Ovary (tissue), 9 donors: ENCODE measurements around the gene TBC1D16. TPM values are rescaled to one million over a fixed set of nuclear protein-coding genes. Genes with fewer than 3 reads are reported as not detected.

Experiments used
- DNase-seq, 5 donors: peaks; one replicate each; pipeline ENCODE4 v3.0.0-alpha.2; 2019 to 2020
- H3K27ac ChIP-seq, 2 donors: fragments of 200-600 bp; one replicate each; pipeline versions ENCODE4 v1.5.1 to v1.8.0; 2019 to 2022
- H3K27me3 ChIP-seq: fragments of 200-600 bp; one replicate; pipeline ENCODE4 v1.8.0; 2022
- H3K36me3 ChIP-seq: fragments of 200-600 bp; sonication (generic); one replicate; pipeline ENCODE4 v1.5.1; 2019
- H3K4me1 ChIP-seq: one replicate; pipeline ENCODE4 v1.8.1; 2013; ENCODE audit warnings: mild to moderate bottlenecking, moderate library complexity; ENCODE audit not compliant: insufficient read depth
- H3K4me3 ChIP-seq: fragments of 200-600 bp; sonication (generic); one replicate; pipeline ENCODE4 v1.5.1; 2017
- H3K9me3 ChIP-seq, 2 donors: fragments of 200-600 bp in 1 of 2; sonication (generic) in 1 of 2; one replicate each; pipeline versions ENCODE4 v1.5.1 to v1.8.1; 2013 to 2019; ENCODE audit warnings: mild to moderate bottlenecking in 1 of 2, moderate library complexity in 1 of 2
- CTCF ChIP-seq, 3 donors: fragments of 450-650 bp in 2 of 3; fragments of 200-600 bp in 1 of 3; IDR thresholded peaks; one replicate each; pipeline versions ENCODE4 v1.5.1 to v1.8.0; 2016 to 2022; ENCODE audit warnings: antibody characterized with exemption in 3 of 3, mild to moderate bottlenecking in 1 of 3
- EP300 ChIP-seq: sonication (generic); formaldehyde crosslinking; IDR thresholded peaks from one replicate; pipeline ENCODE4 v1.6.1; 2017; ENCODE audit warnings: antibody characterized with exemption
- POLR2A ChIP-seq: fragments of 450-650 bp; IDR thresholded peaks from one replicate; pipeline ENCODE4 v1.6.1; 2017; ENCODE audit warnings: antibody characterized with exemption, mild to moderate bottlenecking, moderate library complexity
- WGBS, 3 donors: extraction: QIAGEN DNeasy Blood & Tissue Kit in 1 of 3; methylation state at CpG; one replicate each; pipeline versions ENCODE4 v1.1.5 to v1.1.7; 2013 to 2017; 5-methylcytosine and 5-hydroxymethylcytosine counted together
- intact Hi-C, 4 donors: fragments of 100-400 bp; cut with DNase I; formaldehyde crosslinking; loops; one replicate each; pipeline versions ENCODE4 v1.11.0 to v1.15.1; 2022 to 2023
- polyA plus RNA-seq, 2 donors: library from polyadenylated mRNA; stranded (reverse); fragments of 200-250 nt in 1 of 2; fragments of 350-450 nt in 1 of 2; fragmentation: Illumina TruSeq in 1 of 2; extraction: RNeasy Lipid Tissue Mini Kit (QIAGEN cat#74804) in 1 of 2; gene quantifications; one replicate each; pipeline ENCODE4 v1.2.3, GENCODE V29; 2013 to 2014
- total RNA-seq, 7 donors: library from RNA; depleted of rRNA in 2 of 7; stranded (reverse); fragments of >200 nt in 2 of 7; fragmentation: NEBNext Ultra II Directional in 3 of 7; extraction: Animal tissue kit (Norgen Biotek cat#: 25700) in 3 of 7; gene quantifications; one replicate each; pipeline versions ENCODE4 v1.1.0 to v1.2.4, GENCODE V29; 2016 to 2023
- donor health status: DM: no; HTN: no; CAD: no; lungs with moderate emphysema.
- donor health status: DM: no; HTN: no; CAD: no.
- donor health status: Bipolar disorder and iron deficiency.
- donor health status: DM: yes; HTN: yes; CAD: no.
- donor health status: DM: no; HTN: no; CAD: no.
- donor health status: DM: yes; HTN: yes; CAD: no.

TBC1D16 gene
- total and polyA plus RNA-seq, 9 donors = 9.3 to 40.5 (median 27.1) TPM

- Histone ChIP-seq H3K27ac (no peak overlapping the region), H3K36me3 (no peaks in the 10 kb centered on the region), H3K4me3 (no peak overlapping the region), H3K4me1 (peaks cover 9% of the 10 kb centered on the region), H3K27me3 (no peaks in the 10 kb centered on the region), H3K9me3 (no peaks in the 10 kb centered on the region)
- no peak for TF ChIP-seq CTCF (IDR thresholded peaks at IDR 0.05)
- TF ChIP-seq POLR2A = no peak
- intact Hi-C loops = loop anchor here in 1 of 4 donors (5.0 kb wide), 1 partner anchor 43 kb away; no protein-coding TSS in a partner anchor
- peak in 4 of 5 donors; percentile 8 to 37 (median 22) for DNase-seq
- 94 to 97% (median 95%) methylated on average over 23 of the region's 23 CpGs for WGBS, 3 donors
These were observed 91.3 kb downstream of the TBC1D16 start for GRCh38 chr17:79944251-79944812.

GRCh38 chr17:79943347-79944241 lies 92.1 kb downstream of the TBC1D16 start:
- intact Hi-C loops = loop anchor here in 1 of 4 donors (5.0 kb wide), 1 partner anchor 44 kb away; no protein-coding TSS in a partner anchor
- WGBS, 3 donors = 84 to 87% (median 85%) methylated on average over 42 of the region's 42 CpGs
- peak in 4 of 5 donors; percentile 9 to 41 (median 30) for DNase-seq

GRCh38 chr17:79942591-79943346 lies 92.9 kb downstream of the TBC1D16 start:
- no peak for TF ChIP-seq CTCF (IDR thresholded peaks at IDR 0.05)
- TF ChIP-seq POLR2A = no peak
- no peak for TF ChIP-seq EP300
- Histone ChIP-seq H3K27ac (no peak overlapping the region), H3K9me3 (no peaks in the 10 kb centered on the region), H3K27me3 (no peaks in the 10 kb centered on the region), H3K36me3 (no peaks in the 10 kb centered on the region), H3K4me1 (peaks cover 14% of the 10 kb centered on the region), H3K4me3 (no peak overlapping the region)
- peak; percentile 67 to 92 (median 76) for DNase-seq
- 19 to 27% (median 20%) methylated on average over 32 to 35 of the region's 35 CpGs for WGBS, 3 donors
- intact Hi-C loops = loop anchor here in 1 of 4 donors (5.0 kb wide), 1 partner anchor 45 kb away; no protein-coding TSS in a partner anchor

More at GRCh38 chr17:79943347-79944241, 92.1 kb downstream of the TBC1D16 start:
- H3K27me3 ChIP-seq = no peaks in the 10 kb centered on the region
- H3K36me3 ChIP-seq = no peaks in the 10 kb centered on the region
- H3K27ac ChIP-seq = no peak overlapping the region
- H3K4me1 ChIP-seq = peaks cover 9% of the 10 kb centered on the region
- H3K9me3 ChIP-seq = no peaks in the 10 kb centered on the region
- TF ChIP-seq CTCF (IDR thresholded peaks at IDR 0.05) (no peak), EP300 (no peak), POLR2A (no peak)
- no peak overlapping the region for H3K4me3 ChIP-seq

GRCh38 chr17:79942011-79942405 lies 93.7 kb downstream of the TBC1D16 start:
- DNase-seq = peak in 4 of 5 donors; percentile 26 to 54 (median 41)
- intact Hi-C loops = loop anchor here in 1 of 4 donors (5.0 kb wide), 1 partner anchor 45 kb away; no protein-coding TSS in a partner anchor
- Histone ChIP-seq H3K27ac (no peak overlapping the region), H3K9me3 (no peaks in the 10 kb centered on the region), H3K4me3 (no peak overlapping the region), H3K27me3 (no peaks in the 10 kb centered on the region), H3K36me3 (no peaks in the 10 kb centered on the region), H3K4me1 (peaks cover 19% of the 10 kb centered on the region)
- TF ChIP-seq POLR2A (no peak), CTCF (IDR thresholded peaks at IDR 0.05) (no peak), EP300 (no peak)
- 82 to 88% (median 87%) methylated on average over 22 of the region's 22 CpGs for WGBS, 3 donors
